Daoy (cell line): ENCODE measurements around the gene PRDX1. TPM values are rescaled to one million over a fixed set of nuclear protein-coding genes. Genes with fewer than 3 reads are reported as not detected.
"Not testable (repeated sequence)": the region's sequence is repeated elsewhere in the genome, so short reads cannot be mapped to it uniquely, and the experiment has no call there.

Source experiments
- DNase-seq: peaks from one replicate; pipeline ENCODE4 v3.0.0-alpha.2; 2015; ENCODE audit warnings: low read depth
- total RNA-seq: library from RNA; depleted of rRNA; stranded (reverse); fragments of >200 nt; shearing (Covaris generic); gene quantifications from 2 replicates; pipeline ENCODE4 v1.2.3, GENCODE V29; 2014

PRDX1 gene
- total RNA-seq, 1 experiment from 2014 or later: 791 TPM

GRCh38 chr1:45503462-45504360 is 18.0 kb downstream of the PRDX1 start:
- no peak for DNase-seq

- DNase-seq: no peak
Measured at GRCh38 chr1:45501505-45501859, 20.2 kb downstream of the PRDX1 start.

- peak; percentile 27 for DNase-seq
Measured at GRCh38 chr1:45499415-45499769, 22.3 kb downstream of the PRDX1 start.

DNA sequence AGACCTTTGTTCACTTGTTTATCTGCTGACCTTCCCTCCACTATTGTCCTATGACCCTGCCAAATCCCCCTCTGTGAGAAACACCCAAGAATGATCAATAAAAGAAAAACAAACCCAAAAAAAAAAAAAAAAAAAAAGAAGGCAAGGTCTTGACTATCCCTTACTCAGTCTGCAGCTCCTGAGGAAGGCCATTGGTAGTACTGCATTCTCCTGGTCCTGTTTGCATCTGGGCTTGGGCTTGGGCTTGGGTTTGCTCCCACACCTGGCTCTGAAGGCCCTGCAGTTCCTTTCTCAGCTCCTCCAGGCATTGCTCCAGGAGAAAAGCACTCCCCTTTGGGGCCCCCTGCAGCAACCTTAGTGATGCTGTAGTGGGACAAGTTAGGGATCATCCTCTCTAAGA is 23.4 kb downstream of the PRDX1 start:
- no peak for DNase-seq

GRCh38 chr1:45493116-45493697 is 28.5 kb downstream of the PRDX1 start:
- peak; percentile 44 for DNase-seq

DNA sequence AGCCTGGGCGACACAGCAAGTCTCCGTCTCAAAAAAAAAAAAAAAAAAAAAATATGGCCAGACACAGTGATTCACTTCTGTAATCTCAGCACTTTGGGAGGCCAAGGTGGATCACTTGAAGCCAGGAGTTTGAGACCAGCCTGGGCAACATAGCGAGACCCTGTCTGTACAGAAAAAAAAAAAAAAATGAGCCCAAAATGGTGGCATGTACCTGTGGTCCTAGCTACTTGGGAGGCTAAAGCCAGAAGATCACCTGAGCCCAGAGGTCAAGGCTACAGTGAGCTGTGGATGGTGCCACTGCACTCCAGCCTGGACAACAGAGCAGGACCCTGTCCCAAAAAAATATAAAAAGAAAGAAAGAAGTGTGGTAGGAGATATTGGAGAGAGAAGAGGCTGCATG is 29.0 kb downstream of the PRDX1 start:
- no peak for DNase-seq

- no peak for DNase-seq
Measured at GRCh38 chr1:45491487-45492260, 30.0 kb downstream of the PRDX1 start.

DNA sequence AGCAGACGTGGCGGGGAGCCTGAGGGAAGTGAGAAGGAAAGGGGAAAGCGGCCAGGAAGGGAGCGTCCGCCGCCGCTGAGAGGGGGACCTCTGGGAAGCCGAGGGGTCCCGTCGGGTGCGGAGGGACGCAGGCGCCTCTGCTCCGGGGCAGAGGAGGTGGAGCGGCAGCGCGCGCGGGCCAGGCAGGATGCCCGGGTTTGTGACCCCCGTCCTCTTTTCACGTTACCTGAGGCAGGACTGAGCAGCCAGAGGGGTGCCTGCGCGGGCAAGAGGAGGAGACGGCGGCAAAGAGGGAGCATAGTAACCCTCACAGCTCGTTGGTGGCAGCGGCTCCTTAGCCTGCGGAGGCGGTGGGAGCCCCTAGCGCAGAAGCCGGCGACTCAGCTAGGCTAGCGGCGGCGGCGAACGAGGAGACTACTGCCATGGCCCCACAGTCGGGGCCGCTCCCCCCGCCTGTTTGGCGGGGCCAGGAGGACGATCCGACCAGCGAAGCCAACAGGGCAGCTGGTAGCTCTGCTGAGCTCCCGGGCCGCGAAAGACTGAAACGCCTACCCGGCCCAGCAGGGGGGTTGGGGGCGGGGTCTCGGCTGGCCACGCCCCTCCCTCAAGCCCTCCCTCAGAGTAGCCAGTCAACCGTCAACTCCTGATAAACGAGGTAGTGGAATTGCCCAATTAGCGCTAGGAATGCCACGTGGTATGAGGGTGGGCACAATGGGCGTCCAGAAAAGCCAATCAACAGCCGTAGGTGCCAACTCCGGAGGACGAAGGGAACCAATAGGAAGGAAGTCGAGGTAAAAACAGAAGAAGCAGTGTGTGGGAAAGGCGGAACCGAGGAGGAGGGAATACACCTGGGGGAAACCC is 30.8 kb downstream of the PRDX1 start, which contains the start of gene TESK2:
TSS of gene TESK2 (minus strand) at position 538 of the 861 bp plus-strand sequence. CDS start 33,378 bp downstream, outside the sequence.
- DNase-seq: peak; percentile 98

- DNase-seq: no peak
Measured at GRCh38 chr1:45490121-45490625, 31.5 kb downstream of the PRDX1 start.

DNA sequence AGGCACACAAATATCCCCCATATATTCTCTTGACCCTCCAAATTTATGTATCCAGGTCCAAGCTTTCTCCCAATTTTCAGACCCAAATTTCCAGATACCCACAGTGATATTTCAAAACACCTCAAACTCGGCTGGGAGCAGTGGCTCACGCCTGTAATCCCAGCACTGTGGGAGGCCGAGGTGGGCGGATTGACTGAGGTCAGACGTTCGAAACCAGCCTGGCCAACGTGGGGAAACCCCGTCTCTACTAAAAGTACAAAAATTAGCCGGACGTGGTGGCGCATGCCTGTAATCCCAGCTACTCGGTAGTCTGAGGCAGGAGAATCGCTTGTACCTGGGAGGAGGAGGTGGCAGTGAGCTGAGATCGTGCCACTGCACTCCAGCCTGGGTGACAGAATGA is 32.3 kb downstream of the PRDX1 start:
- not testable (repeated sequence) for DNase-seq

GRCh38 chr1:45488666-45489377 is 32.9 kb downstream of the PRDX1 start:
- DNase-seq: no peak

- DNase-seq: no peak
Measured at GRCh38 chr1:45485949-45486348, 35.7 kb downstream of the PRDX1 start.

DNA sequence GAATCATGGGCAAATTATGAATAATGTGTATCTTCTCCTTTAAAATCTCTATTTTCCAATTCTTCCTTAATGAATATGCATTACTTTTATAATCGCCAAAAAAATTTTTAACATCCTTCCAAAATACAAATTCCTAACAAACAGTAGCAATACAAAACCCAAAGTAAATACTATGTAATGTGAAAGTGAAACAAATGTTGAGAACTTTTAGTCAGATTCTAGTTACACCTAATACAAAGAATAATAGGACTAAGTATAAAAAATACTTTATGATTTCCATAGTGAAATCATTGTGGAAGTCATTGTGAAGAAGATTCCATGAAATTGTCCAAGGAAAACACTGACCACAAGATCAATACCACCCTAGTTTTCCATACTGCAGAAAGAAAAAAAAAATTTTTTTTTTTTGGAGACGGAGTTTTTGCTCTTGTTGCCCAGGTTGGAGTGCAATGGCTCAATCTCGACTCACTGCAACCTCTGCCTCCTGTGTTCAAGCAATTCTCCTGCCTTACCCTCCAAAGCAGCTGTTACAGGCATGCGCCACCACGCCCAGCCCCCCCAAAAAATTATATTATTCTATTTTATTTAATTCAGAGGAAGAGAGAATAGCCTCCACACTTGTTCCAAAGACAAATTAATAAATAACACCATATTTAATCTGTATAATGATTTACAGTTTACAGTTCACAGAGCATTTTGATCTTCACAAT is 42.5 kb downstream of the PRDX1 start:
- no peak for DNase-seq

- DNase-seq: no peak
Measured at GRCh38 chr1:45478121-45478814, 43.4 kb downstream of the PRDX1 start.

DNA sequence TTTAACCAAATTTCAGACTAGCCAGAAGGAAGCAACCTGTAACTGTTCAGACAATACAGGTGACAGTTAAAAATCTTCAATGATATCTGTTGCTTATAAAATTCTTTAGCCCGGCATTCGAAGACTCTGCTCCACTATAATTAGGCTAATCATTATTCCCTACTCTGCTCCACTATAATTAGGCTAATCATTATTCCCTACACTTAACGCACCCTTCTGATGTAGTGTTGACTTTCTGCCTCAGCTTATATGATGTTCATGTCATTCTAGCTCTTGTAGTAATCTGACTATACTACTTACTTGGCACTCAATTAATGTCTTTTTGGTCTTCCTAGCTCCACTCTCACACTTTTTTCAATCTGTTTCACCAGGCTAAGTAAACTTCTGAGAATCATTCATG is 44.0 kb downstream of the PRDX1 start:
- DNase-seq: no peak

- DNase-seq: not testable (repeated sequence)
Measured at GRCh38 chr1:45474194-45474593, 47.5 kb downstream of the PRDX1 start.

DNA sequence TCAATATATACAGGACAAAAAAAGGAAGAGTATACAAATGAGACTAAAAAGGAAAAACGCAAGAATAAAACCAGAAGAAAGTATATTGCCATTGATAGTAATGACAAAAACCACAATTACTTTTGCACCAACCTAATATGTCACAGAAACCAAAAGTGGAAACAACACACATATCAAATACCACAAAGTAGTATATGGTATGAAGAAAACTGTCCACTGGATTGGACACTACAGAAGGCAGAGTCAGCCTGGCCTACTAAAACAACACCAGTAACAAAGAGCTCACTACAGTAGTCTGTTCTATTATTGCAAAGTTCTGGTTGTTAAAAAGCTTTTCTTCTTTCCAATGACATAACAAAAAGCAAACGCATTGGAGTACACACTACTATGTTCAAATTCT is 48.4 kb downstream of the PRDX1 start:
- no peak for DNase-seq

DNA sequence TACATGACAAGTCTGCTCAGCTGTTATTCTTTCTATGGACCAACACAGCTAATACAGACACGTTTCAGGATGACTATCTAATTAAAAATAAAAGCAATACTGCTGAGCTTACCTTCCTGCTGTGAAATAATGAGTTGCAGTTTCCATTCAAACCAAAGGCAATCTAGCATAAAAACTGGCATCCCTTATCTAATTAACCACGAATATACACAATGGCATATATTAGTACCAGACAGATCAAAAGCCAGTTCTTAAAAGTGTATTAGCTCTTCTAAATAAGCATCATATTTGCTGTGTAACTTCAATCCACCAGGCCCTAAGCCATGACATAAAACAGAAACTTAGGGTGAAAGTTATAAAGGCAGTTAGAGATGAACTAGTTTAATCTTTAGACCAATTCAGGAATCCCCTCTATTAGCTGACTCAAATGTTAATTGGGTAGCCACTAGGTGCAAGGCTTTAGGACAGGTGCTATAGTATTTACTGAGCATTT is 51.3 kb downstream of the PRDX1 start:
- no peak for DNase-seq

- not testable (repeated sequence) for DNase-seq
Measured at GRCh38 chr1:45467353-45467752, 54.3 kb downstream of the PRDX1 start.
